Parathyroid adenoma (tissue), 2 donors: ENCODE data around the gene HSF2BP.

ENCODE experiments used
- H2AFZ ChIP-seq: fragments of 300-600 bp; sonication (generic); one replicate; pipeline ENCODE4 v1.7.0; 2017; ENCODE audit warnings: antibody characterized with exemption, mild to moderate bottlenecking
- H3K27ac ChIP-seq: fragments of 300-600 bp; sonication (generic); one replicate; pipeline ENCODE4 v1.7.0; 2017
- H3K27me3 ChIP-seq: fragments of 300-600 bp; sonication (generic); one replicate; pipeline ENCODE4 v1.7.0; 2017; ENCODE audit warnings: low read length; ENCODE audit not compliant: control insufficient read depth, insufficient read depth
- H3K36me3 ChIP-seq: fragments of 300-600 bp; sonication (generic); one replicate; pipeline ENCODE4 v1.7.0; 2017; ENCODE audit warnings: low read length; ENCODE audit not compliant: control insufficient read depth, insufficient read depth
- H3K4me1 ChIP-seq: fragments of 300-600 bp; sonication (generic); one replicate; pipeline ENCODE4 v1.7.0; 2017; ENCODE audit warnings: control low read depth
- H3K4me2 ChIP-seq: fragments of 300-600 bp; sonication (generic); one replicate; pipeline ENCODE4 v1.7.0; 2017; ENCODE audit warnings: low read length
- H3K4me3 ChIP-seq: fragments of 300-600 bp; sonication (generic); one replicate; pipeline ENCODE4 v1.7.0; 2017; ENCODE audit warnings: low read depth, low read length
- H3K79me2 ChIP-seq: fragments of 300-600 bp; sonication (generic); one replicate; pipeline ENCODE4 v1.7.0; 2017; ENCODE audit warnings: control low read depth
- H3K9ac ChIP-seq: fragments of 300-600 bp; sonication (generic); one replicate; pipeline ENCODE4 v1.7.0; 2017; ENCODE audit warnings: mild to moderate bottlenecking
- H3K9me3 ChIP-seq: fragments of 300-600 bp; sonication (generic); one replicate; pipeline ENCODE4 v1.7.0; 2017; ENCODE audit warnings: low read length; ENCODE audit not compliant: control insufficient read depth
- CTCF ChIP-seq: fragments of 300-600 bp; sonication (generic); IDR thresholded peaks from one replicate; pipeline ENCODE4 v1.7.0; 2017; ENCODE audit warnings: antibody characterized with exemption, mild to moderate bottlenecking
- donor health status: primary hyperparathyroidism.

Gene HSF2BP

GRCh38 chr21:43659136-43660000 lies at the start of gene HSF2BP, which contains the start of gene RRP1B:
Gene HSF2BP (minus strand): TSS chr21:43659488. CDS start chr21:43658096, 1,392 bp downstream.
Gene RRP1B (plus strand): TSS chr21:43659560. CDS start chr21:43659665, 105 bp downstream.
- H3K4me3 ChIP-seq: peak within 1 kb of the TSS; percentile 69
- peak within 1 kb of the TSS; percentile 84 for H2AFZ ChIP-seq
- no peaks in the 10 kb centered on the region for H3K27me3 ChIP-seq
- H3K4me2 ChIP-seq: peak within 1 kb of the TSS; percentile 64
- no peaks in the 10 kb centered on the region for H3K9me3 ChIP-seq
- H3K36me3 ChIP-seq: no peaks in the 10 kb centered on the region
- H3K4me1 ChIP-seq: peaks cover 5% of the 10 kb centered on the region
- H3K79me2 ChIP-seq: no peaks in the 10 kb centered on the region
- H3K27ac ChIP-seq: peak within 1 kb of the TSS; percentile 62
- no peak within 1 kb of the TSS for H3K9ac ChIP-seq
- TF ChIP-seq CTCF: no peak

- Histone ChIP-seq H3K27me3 (no peaks in the 10 kb centered on the region), H3K36me3 (no peaks in the 10 kb centered on the region), H3K4me2 (no peak overlapping the region), H3K79me2 (no peaks in the 10 kb centered on the region), H3K4me1 (no peaks in the 10 kb centered on the region), H3K9me3 (no peaks in the 10 kb centered on the region), H3K27ac (no peak overlapping the region), H3K4me3 (no peak overlapping the region), H2AFZ (no peak overlapping the region), H3K9ac (no peak overlapping the region)
- TF ChIP-seq CTCF: no peak
Measured at GRCh38 chr21:43708745-43709381, 49.6 kb upstream of the HSF2BP start.

GRCh38 chr21:43707462-43707861 lies 48.2 kb upstream of the HSF2BP start:
- Histone ChIP-seq H3K9ac (no peak overlapping the region), H3K4me1 (no peaks in the 10 kb centered on the region), H3K79me2 (no peaks in the 10 kb centered on the region), H2AFZ (no peak overlapping the region), H3K4me2 (no peak overlapping the region), H3K27ac (no peak overlapping the region), H3K4me3 (no peak overlapping the region), H3K9me3 (no peaks in the 10 kb centered on the region), H3K36me3 (no peaks in the 10 kb centered on the region), H3K27me3 (no peaks in the 10 kb centered on the region)
- TF ChIP-seq CTCF: no peak

- Histone ChIP-seq H3K79me2 (no peaks in the 10 kb centered on the region), H3K4me2 (peak overlapping the region; percentile 62), H2AFZ (peak overlapping the region; percentile 80), H3K9ac (no peak overlapping the region), H3K4me1 (no peaks in the 10 kb centered on the region), H3K27me3 (no peaks in the 10 kb centered on the region), H3K9me3 (no peaks in the 10 kb centered on the region), H3K27ac (no peak overlapping the region), H3K36me3 (no peaks in the 10 kb centered on the region), H3K4me3 (peak overlapping the region; percentile 44)
- no peak for TF ChIP-seq CTCF
Measured at GRCh38 chr21:43703035-43703880, 44.0 kb upstream of the HSF2BP start.
